ENCODE data around the gene FAM237A. TPM values are rescaled to one million over a fixed set of nuclear protein-coding genes. Genes with fewer than 3 reads are reported as not detected.

The FAM237A gene
- total RNA-seq, 1 donor from 2014 or later, result not detected

DNA sequence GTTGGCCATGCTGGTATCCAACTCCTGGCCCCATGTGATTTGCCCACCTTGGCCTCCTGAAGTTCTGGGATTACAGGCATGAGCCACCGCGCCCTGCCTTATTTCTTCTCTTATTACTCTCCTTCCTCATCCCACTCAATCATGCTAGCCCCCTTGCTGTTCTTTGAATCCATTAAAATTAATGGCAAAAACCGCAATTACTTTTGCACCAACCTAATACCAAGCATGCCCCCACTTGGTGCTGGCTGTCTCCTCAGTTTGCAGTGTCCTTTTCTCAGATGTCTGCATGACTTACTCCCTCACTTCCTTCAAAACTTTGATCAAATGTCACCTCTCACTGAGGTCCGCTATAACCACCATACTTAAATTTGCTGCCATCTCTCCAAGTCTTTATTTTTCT lies 41.3 kb downstream of the FAM237A start:
- H3K9ac ChIP-seq (ENCODE audit: low read depth in 1 of 3, low read length in 3 of 3), result no peak overlapping the region
- no peaks in the 10 kb centered on the region for H3K36me3 ChIP-seq (ENCODE audit: control insufficient read depth in 3 of 3, insufficient read depth in 3 of 3, low read length in 3 of 3)
- H3K27me3 ChIP-seq (ENCODE audit: control insufficient read depth in 3 of 3, insufficient read depth in 3 of 3, low read length in 3 of 3), result no peaks in the 10 kb centered on the region
- no peak overlapping the region for H3K27ac ChIP-seq (ENCODE audit: low read depth, low read length)
- H3K9me3 ChIP-seq (ENCODE audit: control insufficient read depth in 3 of 3, low read length in 3 of 3), result no peaks in the 10 kb centered on the region
- no peak overlapping the region for H3K4me3 ChIP-seq (ENCODE audit: low read length in 3 of 3)
- H3K4me1 ChIP-seq (ENCODE audit: control insufficient read depth in 3 of 3, insufficient read depth in 3 of 3, low read length in 3 of 3), result no peaks in the 10 kb centered on the region

DNA sequence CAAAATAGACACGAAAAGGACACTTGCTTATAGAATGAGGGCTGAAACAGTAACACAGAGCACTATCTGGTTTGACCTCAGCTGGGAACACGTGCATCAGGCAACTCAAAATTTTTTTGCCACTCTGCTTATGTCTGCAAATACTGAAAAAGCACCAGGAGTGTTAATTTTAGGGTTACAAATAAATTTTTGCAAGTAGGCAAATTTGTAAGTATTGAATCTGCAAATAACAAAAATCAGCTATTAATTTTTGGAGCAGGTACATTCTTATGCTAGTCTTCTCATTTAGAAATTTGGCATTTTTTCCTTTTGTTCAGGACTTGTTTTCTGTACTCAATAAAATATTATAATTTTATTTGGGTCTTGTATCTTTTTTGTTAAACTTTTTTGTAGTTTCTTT lies 46.2 kb downstream of the FAM237A start:
- H3K36me3 ChIP-seq (ENCODE audit: control insufficient read depth in 3 of 3, insufficient read depth in 3 of 3, low read length in 3 of 3), result no peaks in the 10 kb centered on the region
- H3K27me3 ChIP-seq (ENCODE audit: control insufficient read depth in 3 of 3, insufficient read depth in 3 of 3, low read length in 3 of 3), result no peaks in the 10 kb centered on the region

DNA sequence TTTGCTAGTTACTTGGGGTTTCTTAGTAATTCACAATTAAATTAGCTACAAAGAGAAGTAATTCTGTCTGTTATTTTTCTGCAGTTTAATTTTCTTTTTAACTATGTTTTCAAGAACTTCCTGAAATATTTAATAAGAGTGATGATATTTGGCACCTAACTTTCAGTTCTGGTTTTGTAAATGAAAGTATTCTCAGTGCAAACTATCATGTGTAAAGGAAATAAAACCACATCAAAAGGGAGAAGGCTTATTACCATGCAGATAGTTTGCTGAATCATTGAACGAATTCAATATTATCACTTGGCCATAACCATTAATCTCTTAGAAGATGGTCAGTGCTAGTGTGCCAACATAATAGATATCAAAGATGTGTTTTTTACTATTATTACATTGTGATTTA lies 46.7 kb downstream of the FAM237A start:
- Histone ChIP-seq H3K27ac (ENCODE audit: low read depth, low read length) (no peak overlapping the region), H3K36me3 (ENCODE audit: control insufficient read depth in 3 of 3, insufficient read depth in 3 of 3, low read length in 3 of 3) (no peaks in the 10 kb centered on the region), H3K9me3 (ENCODE audit: control insufficient read depth in 3 of 3, low read length in 3 of 3) (no peaks in the 10 kb centered on the region), H3K9ac (ENCODE audit: low read depth in 1 of 3, low read length in 3 of 3) (no peak overlapping the region), H3K4me3 (ENCODE audit: low read length in 3 of 3) (no peak overlapping the region), H3K27me3 (ENCODE audit: control insufficient read depth in 3 of 3, insufficient read depth in 3 of 3, low read length in 3 of 3) (no peaks in the 10 kb centered on the region), H3K4me1 (ENCODE audit: control insufficient read depth in 3 of 3, insufficient read depth in 3 of 3, low read length in 3 of 3) (no peaks in the 10 kb centered on the region)

More for the DNA sequence above, 46.2 kb downstream of the FAM237A start:
- no peaks in the 10 kb centered on the region for H3K9me3 ChIP-seq (ENCODE audit: control insufficient read depth in 3 of 3, low read length in 3 of 3)
- no peaks in the 10 kb centered on the region for H3K4me1 ChIP-seq (ENCODE audit: control insufficient read depth in 3 of 3, insufficient read depth in 3 of 3, low read length in 3 of 3)
- H3K27ac ChIP-seq (ENCODE audit: low read depth, low read length), result no peak overlapping the region
- no peak overlapping the region for H3K4me3 ChIP-seq (ENCODE audit: low read length in 3 of 3)
- H3K9ac ChIP-seq (ENCODE audit: low read depth in 1 of 3, low read length in 3 of 3), result no peak overlapping the region

GRCh38 chr2:206692971-206693370 lies 50.7 kb downstream of the FAM237A start:
- H3K4me3 ChIP-seq (ENCODE audit: low read length in 3 of 3), result no peak overlapping the region
- no peaks in the 10 kb centered on the region for H3K27me3 ChIP-seq (ENCODE audit: control insufficient read depth in 3 of 3, insufficient read depth in 3 of 3, low read length in 3 of 3)
- no peaks in the 10 kb centered on the region for H3K4me1 ChIP-seq (ENCODE audit: control insufficient read depth in 3 of 3, insufficient read depth in 3 of 3, low read length in 3 of 3)
- H3K9ac ChIP-seq (ENCODE audit: low read depth in 1 of 3, low read length in 3 of 3), result no peak overlapping the region
- no peak overlapping the region for H3K27ac ChIP-seq (ENCODE audit: low read depth, low read length)
- H3K36me3 ChIP-seq (ENCODE audit: control insufficient read depth in 3 of 3, insufficient read depth in 3 of 3, low read length in 3 of 3), result no peaks in the 10 kb centered on the region
- H3K9me3 ChIP-seq (ENCODE audit: control insufficient read depth in 3 of 3, low read length in 3 of 3), result no peaks in the 10 kb centered on the region

DNA sequence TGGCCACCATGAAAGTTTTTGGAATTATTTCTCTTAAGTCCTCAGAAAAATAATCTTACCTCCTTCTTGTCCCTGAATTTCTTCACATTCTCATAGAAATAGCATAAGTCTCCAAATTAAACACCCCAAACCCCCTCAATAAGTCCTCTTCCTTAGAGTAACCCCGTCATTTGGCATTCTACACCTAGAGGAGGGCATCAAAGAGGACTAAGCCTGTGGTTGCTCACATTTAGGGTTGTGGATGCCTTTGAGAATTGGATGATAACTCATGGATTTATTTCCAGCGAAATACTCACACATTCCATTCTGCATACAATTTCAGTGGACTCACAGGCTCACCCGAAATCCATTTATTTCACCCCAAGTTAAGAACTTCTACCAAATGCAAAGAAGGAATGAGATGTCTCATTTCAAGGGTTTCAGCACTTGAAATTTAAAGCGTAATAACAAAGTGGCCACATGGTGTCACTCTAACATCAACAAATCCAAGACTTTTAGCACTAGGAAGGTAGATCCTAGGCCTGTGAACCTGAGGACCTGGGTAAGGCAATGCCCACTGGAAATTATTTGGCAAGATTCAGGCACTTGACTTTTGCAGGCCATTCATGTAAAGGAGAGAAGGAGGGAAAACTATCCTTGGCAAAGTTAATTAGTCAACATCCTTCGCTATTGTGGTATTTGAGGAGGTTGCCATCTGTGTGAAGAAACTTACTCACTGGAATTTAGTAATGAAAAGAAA lies 51.3 kb downstream of the FAM237A start:
- Histone ChIP-seq H3K27me3 (ENCODE audit: control insufficient read depth in 3 of 3, insufficient read depth in 3 of 3, low read length in 3 of 3) (no peaks in the 10 kb centered on the region), H3K9ac (ENCODE audit: low read depth in 1 of 3, low read length in 3 of 3) (no peak overlapping the region), H3K9me3 (ENCODE audit: control insufficient read depth in 3 of 3, low read length in 3 of 3) (no peaks in the 10 kb centered on the region), H3K36me3 (ENCODE audit: control insufficient read depth in 3 of 3, insufficient read depth in 3 of 3, low read length in 3 of 3) (no peaks in the 10 kb centered on the region), H3K4me3 (ENCODE audit: low read length in 3 of 3) (no peak overlapping the region), H3K27ac (ENCODE audit: low read depth, low read length) (no peak overlapping the region), H3K4me1 (ENCODE audit: control insufficient read depth in 3 of 3, insufficient read depth in 3 of 3, low read length in 3 of 3) (no peaks in the 10 kb centered on the region)

GRCh38 chr2:206696910-206697309 lies 54.6 kb downstream of the FAM237A start:
- H3K9ac ChIP-seq (ENCODE audit: low read depth in 1 of 3, low read length in 3 of 3), result no peak overlapping the region
- no peaks in the 10 kb centered on the region for H3K9me3 ChIP-seq (ENCODE audit: control insufficient read depth in 3 of 3, low read length in 3 of 3)
- no peaks in the 10 kb centered on the region for H3K36me3 ChIP-seq (ENCODE audit: control insufficient read depth in 3 of 3, insufficient read depth in 3 of 3, low read length in 3 of 3)
- H3K4me1 ChIP-seq (ENCODE audit: control insufficient read depth in 3 of 3, insufficient read depth in 3 of 3, low read length in 3 of 3), result no peaks in the 10 kb centered on the region
- no peaks in the 10 kb centered on the region for H3K27me3 ChIP-seq (ENCODE audit: control insufficient read depth in 3 of 3, insufficient read depth in 3 of 3, low read length in 3 of 3)
- no peak overlapping the region for H3K27ac ChIP-seq (ENCODE audit: low read depth, low read length)
- H3K4me3 ChIP-seq (ENCODE audit: low read length in 3 of 3), result no peak overlapping the region

- H3K4me3 ChIP-seq (ENCODE audit: low read length in 3 of 3), result no peak overlapping the region
- H3K9me3 ChIP-seq (ENCODE audit: control insufficient read depth in 3 of 3, low read length in 3 of 3), result no peaks in the 10 kb centered on the region
- no peaks in the 10 kb centered on the region for H3K36me3 ChIP-seq (ENCODE audit: control insufficient read depth in 3 of 3, insufficient read depth in 3 of 3, low read length in 3 of 3)
- H3K9ac ChIP-seq (ENCODE audit: low read depth in 1 of 3, low read length in 3 of 3), result peak overlapping the region in 1 of 3 donors; percentile 21
- no peak overlapping the region for H3K27ac ChIP-seq (ENCODE audit: low read depth, low read length)
- no peaks in the 10 kb centered on the region for H3K27me3 ChIP-seq (ENCODE audit: control insufficient read depth in 3 of 3, insufficient read depth in 3 of 3, low read length in 3 of 3)
- no peaks in the 10 kb centered on the region for H3K4me1 ChIP-seq (ENCODE audit: control insufficient read depth in 3 of 3, insufficient read depth in 3 of 3, low read length in 3 of 3)
Observed at GRCh38 chr2:206698811-206699210, 56.5 kb downstream of the FAM237A start.

Other genes with a start within 250 kb of the FAM237A start
- gene ADAM23, start 199.0 kb upstream of the FAM237A start, total RNA-seq, result 3.7 TPM
- not detected for gene DYTN, start 75.9 kb downstream of the FAM237A start, total RNA-seq
- not detected for gene MDH1B, start 122.8 kb downstream of the FAM237A start, total RNA-seq
- 35.0 TPM for gene FASTKD2, start 123.1 kb downstream of the FAM237A start, total RNA-seq

Measured in skeletal muscle tissue (tissue), 4 donors.